K562 (cell line): ENCODE measurements around the gene PBXIP1. TPM values are rescaled to one million over a fixed set of nuclear protein-coding genes. Genes with fewer than 3 reads are reported as not detected.

Experiments used
- DACH1 ChIP-seq: fragments of 450-650 bp; IDR thresholded peaks from 2 replicates; pipeline ENCODE4 v1.6.1; 2018; ENCODE audit not compliant: partially characterized antibody
- GABPA ChIP-seq: fragments of 200-800 bp; sonication (Bioruptor generic); conservative IDR thresholded peaks from 2 replicates; pipeline ENCODE4 v1.6.1; 2016; ENCODE audit warnings: low read depth, missing genetic modification characterization, missing compliant biosample characterization
- HOXB6 ChIP-seq: fragments of 250-450 bp; sonication (Bioruptor Pico); IDR thresholded peaks from 2 replicates; pipeline ENCODE4 v1.5.1; 2022; ENCODE audit warnings: mild to moderate bottlenecking, borderline replicate concordance
- KDM5B ChIP-seq: fragments of 200-600 bp; sonication (generic); IDR thresholded peaks from 2 replicates; pipeline ENCODE4 v1.6.1; 2012; ENCODE audit warnings: low read depth, mild to moderate bottlenecking, moderate library complexity, low read length, control low read depth, inconsistent platforms; ENCODE audit not compliant: insufficient replicate concordance
- NR3C1 ChIP-seq: sonication (generic); formaldehyde crosslinking; IDR thresholded peaks from 2 replicates; pipeline ENCODE4 v1.8.1; 2022; ENCODE audit warnings: missing genetic modification reagents
- PHF8 ChIP-seq: fragments of 200-600 bp; sonication (generic); IDR thresholded peaks from 2 replicates; pipeline ENCODE4 v1.6.1; 2012; ENCODE audit warnings: mixed run types, mild to moderate bottlenecking, inconsistent platforms, low read length, moderate library complexity, borderline replicate concordance
- REST ChIP-seq, 2 experiments: fragments of 450-650 bp; formaldehyde crosslinking in 1 of 2; IDR thresholded peaks; 2 replicates each; pipeline versions ENCODE4 v1.4.0 to v1.6.1; 2014 to 2020; ENCODE audit warnings: mild to moderate bottlenecking in 2 of 2, borderline replicate concordance in 1 of 2, low read depth in 1 of 2
- SIN3A ChIP-seq, 2 experiments: fragments of 150-350 bp in 1 of 2; IDR thresholded peaks; 2 replicates each; pipeline ENCODE4 v1.6.1; 2011 to 2016; ENCODE audit warnings: borderline replicate concordance in 2 of 2, low read depth in 2 of 2, low read length in 2 of 2, mild to moderate bottlenecking in 2 of 2, moderate library complexity in 2 of 2; ENCODE audit not compliant: control insufficient read depth in 1 of 2
- SREBF2 ChIP-seq: sonication (generic); formaldehyde crosslinking; IDR thresholded peaks from 2 replicates; pipeline ENCODE4 v1.4.0; 2020; ENCODE audit warnings: mild to moderate bottlenecking, missing genetic modification reagents
- TAF1 ChIP-seq: IDR thresholded peaks from 2 replicates; pipeline ENCODE4 v1.6.1; 2011; ENCODE audit warnings: mild to moderate bottlenecking, low read length, moderate library complexity; ENCODE audit not compliant: insufficient read depth, control insufficient read depth, severe bottlenecking; ENCODE audit errors: extremely low read depth
- ZBTB17 ChIP-seq: fragments of 450-650 bp; formaldehyde crosslinking; IDR thresholded peaks from 2 replicates; pipeline ENCODE4 v1.4.0; 2020; ENCODE audit warnings: mild to moderate bottlenecking
- ZBTB7A ChIP-seq: IDR thresholded peaks from 2 replicates; pipeline ENCODE4 v1.6.1; 2011; ENCODE audit warnings: low read depth, mild to moderate bottlenecking, low read length, moderate library complexity, borderline replicate concordance; ENCODE audit not compliant: control insufficient read depth
- ZEB2 ChIP-seq: fragments of 450-650 bp; IDR thresholded peaks from 2 replicates; pipeline ENCODE4 v1.6.1; 2016
- ZFPM2 ChIP-seq: fragments of 250-450 bp; sonication (Bioruptor Pico); IDR thresholded peaks from 2 replicates; pipeline ENCODE4 v1.5.1; 2022; ENCODE audit warnings: mild to moderate bottlenecking
- ZNF740 ChIP-seq, 3 experiments: fragments of 200-800 bp in 1 of 3; sonication (Bioruptor generic) in 1 of 3; sonication (generic) in 1 of 3; formaldehyde crosslinking in 1 of 3; IDR thresholded peaks; 2 replicates each; pipeline versions ENCODE4 v1.6.1 to v1.8.0; 2016 to 2022; ENCODE audit warnings: mild to moderate bottlenecking in 2 of 3, missing compliant biosample characterization in 2 of 3, missing genetic modification characterization in 2 of 3, missing genetic modification reagents in 1 of 3
- polyA plus RNA-seq, 8 experiments: library from polyadenylated mRNA; depleted of rRNA in 4 of 8; stranded (reverse) in 5 of 8; unstranded in 3 of 8; fragments of >200 nt; fragmentation: Nextera tagmentation in 2 of 8; fragmentation: Illumina TruSeq in 1 of 8; extraction: Ambion mirVana in 2 of 8; extraction: Trizol in 1 of 8; gene quantifications; 2 replicates each; pipeline versions ENCODE4 v1.2.1 to v1.2.3, GENCODE V29; 2011 to 2014; ENCODE audit warnings: inconsistent platforms in 1 of 8, missing spikeins in 1 of 8
- total RNA-seq, 7 experiments: library from RNA; depleted of rRNA in 6 of 7; stranded (reverse); fragments of >200 nt in 6 of 7; fragmentation: Illumina TruSeq in 2 of 7; extraction: Trizol in 2 of 7; gene quantifications; 2 replicates each; pipeline versions ENCODE4 v1.2.1 to v1.2.3, GENCODE V29; 2011 to 2021; ENCODE audit warnings: low replicate concordance in 1 of 7

PBXIP1 gene
- total and polyA plus RNA-seq, 9 of the 15 experiments (the other 6 are each of a cell fraction or from before 2014, with no cell fraction given), result 0.13 to 8.3 (median 5.8) TPM

GRCh38 chr1:155002464-155003226 lies 46.7 kb upstream of the PBXIP1 start, which contains the start of gene ZBTB7B (continued):
- TF ChIP-seq ZBTB7A, result peak; percentile 84
- TF ChIP-seq PHF8, result peak; percentile 46; the same call in 1 of the 2 replicates
- TF ChIP-seq NR3C1, result no peak
- TF ChIP-seq DACH1, result no peak
- peak; percentile 27 to 29; a peak in 1 of 4 replicates for TF ChIP-seq SIN3A (IDR thresholded peaks at IDR 0.05; ENCODE audit: borderline replicate concordance in 2 of 2, control insufficient read depth in 1 of 2, low read depth in 2 of 2, low read length in 2 of 2)
- TF ChIP-seq REST (IDR thresholded peaks at IDR 0.05; ENCODE audit: borderline replicate concordance), result no peak
- no peak for TF ChIP-seq REST (CRISPR knock-in tag; IDR thresholded peaks at IDR 0.05; ENCODE audit: low read depth)
- TF ChIP-seq ZBTB17 (CRISPR knock-in tag), result no peak
- no peak for TF ChIP-seq KDM5B
- no peak for TF ChIP-seq HOXB6 (CRISPR knock-in tag)
- no peak for TF ChIP-seq ZFPM2 (CRISPR knock-in tag)
- TF ChIP-seq GABPA (tag), result peak; percentile 30; the same call in 1 of the 2 replicates
- no peak; the same call in 1 of the 2 replicates for TF ChIP-seq ZNF740 (CRISPR knock-in tag; IDR thresholded peaks at IDR 0.05)
- peak in 1 of 2 experiments; percentile 85; a peak in 2 of 4 replicates for TF ChIP-seq ZNF740 (tag; IDR thresholded peaks at IDR 0.05)
- TF ChIP-seq TAF1, result no peak
- TF ChIP-seq ZEB2, result no peak
- TF ChIP-seq SREBF2 (CRISPR knock-in tag), result no peak
